ENCODE measurements around the gene MEI4. TPM values are rescaled to one million over a fixed set of nuclear protein-coding genes. Genes with fewer than 3 reads are reported as not detected.

The MEI4 gene
- total and polyA plus RNA-seq, 2 of the 8 experiments (the other 6 are each of a cell fraction or from before 2014, with no cell fraction given), result 0.05 to 0.24 TPM

GRCh38 chr6:77686931-77687330, 34.1 kb downstream of the MEI4 start:
- 88% methylated on average over 2 of the region's 2 CpGs; no CpG with 5 or more reads in 1 of the 2 experiments for WGBS, 2 experiments (ENCODE audit: extremely low coverage in 1 of 2, insufficient coverage in 1 of 2, insufficient read length in 1 of 2, insufficient replicate concordance in 2 of 2, low coverage in 1 of 2, low lambda C conversion rate in 2 of 2, missing lambda C conversion rate in 1 of 2)
- ChIA-PET POLR2A (ENCODE audit: partially characterized antibody) (no interaction called here), CTCF (ENCODE audit: partially characterized antibody) (no interaction called here)
- no peaks in the 10 kb centered on the region for H3K9me3 ChIP-seq (ENCODE audit: insufficient read depth in 2 of 2, low read depth in 1 of 2, low read length in 1 of 2)
- H2BK12ac ChIP-seq (ENCODE audit: low read depth, low read length), result no peak overlapping the region
- no peak overlapping the region for H3K4me3 ChIP-seq (ENCODE audit: extremely low read depth in 1 of 4, insufficient read depth in 2 of 4, low read depth in 3 of 4, low read length in 4 of 4)
- H3K79me1 ChIP-seq (ENCODE audit: low read depth, low read length), result no peaks in the 10 kb centered on the region
- DNase-seq (ENCODE audit: low read depth in 1 of 2, low spot score in 2 of 2) (no peak), FAIRE-seq (no peak)
- no peak overlapping the region for H2BK5ac ChIP-seq (ENCODE audit: low read depth, low read length)
- H2BK120ac ChIP-seq (replicated peaks; ENCODE audit: low read depth, low read length), result no peak overlapping the region
- no peak overlapping the region for H3K18ac ChIP-seq (ENCODE audit: extremely low read depth, low read length)
- no peaks in the 10 kb centered on the region for H3K23me2 ChIP-seq (ENCODE audit: low read depth, low read length)
- no peaks in the 10 kb centered on the region for H3K27me3 ChIP-seq (replicated peaks in 1 of 4; ENCODE audit: control insufficient read depth in 3 of 4, extremely low read depth in 1 of 4, insufficient read depth in 3 of 4, low read length in 3 of 4)
- no peak overlapping the region for H4K5ac ChIP-seq (ENCODE audit: insufficient read length, low read depth, low read length)
- H4K8ac ChIP-seq (ENCODE audit: extremely low read depth, insufficient read depth, low read length), result no peak overlapping the region
- no peak overlapping the region for H3K4me2 ChIP-seq (ENCODE audit: insufficient read depth in 1 of 2, low read depth in 2 of 2, low read length in 2 of 2)
- H3K36me3 ChIP-seq (ENCODE audit: control insufficient read depth in 2 of 4, insufficient read depth in 4 of 4, low read length in 3 of 4), result no peaks in the 10 kb centered on the region
- H4K91ac ChIP-seq (replicated peaks; ENCODE audit: insufficient read length, low read length), result no peak overlapping the region
- H3K9ac ChIP-seq (replicated peaks in 1 of 4; ENCODE audit: extremely low read depth in 1 of 4, low read depth in 3 of 4, low read length in 3 of 4), result no peak overlapping the region
- no peak overlapping the region for H3K4ac ChIP-seq (replicated peaks; ENCODE audit: insufficient read length, low read depth, low read length)
- H3K14ac ChIP-seq (ENCODE audit: insufficient read length), result no peak overlapping the region
- no peak overlapping the region for H2AFZ ChIP-seq (ENCODE audit: low read length)
- no peak overlapping the region for H3K23ac ChIP-seq (ENCODE audit: insufficient read length)
- no peak overlapping the region for H3K27ac ChIP-seq (ENCODE audit: low read depth, low read length)
- H3K4me1 ChIP-seq (replicated peaks in 1 of 4; ENCODE audit: control insufficient read depth in 3 of 4, insufficient read depth in 4 of 4, low read length in 3 of 4), result no peaks in the 10 kb centered on the region
- no peak overlapping the region for H2AK5ac ChIP-seq (ENCODE audit: low read depth, low read length)
- no peaks in the 10 kb centered on the region for H3K79me2 ChIP-seq (ENCODE audit: control insufficient read depth in 1 of 2, insufficient read depth in 2 of 2, low read length in 2 of 2)
- H4K20me1 ChIP-seq (replicated peaks in 1 of 2; ENCODE audit: control insufficient read depth in 1 of 2, insufficient read depth in 2 of 2, low read length in 2 of 2), result no peaks in the 10 kb centered on the region
- no peak overlapping the region for H3K56ac ChIP-seq (replicated peaks; ENCODE audit: insufficient read length, low read depth, low read length)
- no peak overlapping the region for H2BK15ac ChIP-seq (ENCODE audit: low read length)
- H2BK20ac ChIP-seq (ENCODE audit: low read length), result no peak overlapping the region
- TF ChIP-seq POLR2A (IDR thresholded peaks at IDR 0.05; ENCODE audit: control extremely low read depth in 1 of 2, low read depth in 2 of 2, low read length in 2 of 2), result no peak
- no peak for TF ChIP-seq TAF1 (IDR thresholded peaks at IDR 0.05; ENCODE audit: low read depth, low read length)
- no peak for TF ChIP-seq SIRT6 (IDR thresholded peaks at IDR 0.05; ENCODE audit: low read length)
- TF ChIP-seq USF2 (IDR thresholded peaks at IDR 0.05; ENCODE audit: low read length), result no peak
- no peak for TF ChIP-seq RXRA (IDR thresholded peaks at IDR 0.05; ENCODE audit: insufficient read depth, low read depth, low read length)
- TF ChIP-seq TAF7 (optimal IDR thresholded peaks at IDR 0.05; ENCODE audit: borderline replicate concordance, low read depth, low read length), result no peak
- TF ChIP-seq BCL11A (IDR thresholded peaks at IDR 0.05; ENCODE audit: low read depth in 2 of 2, low read length in 2 of 2), result no peak
- TF ChIP-seq SIX5 (IDR thresholded peaks at IDR 0.05; ENCODE audit: low read depth, low read length), result no peak
- no peak for TF ChIP-seq SAP30 (IDR thresholded peaks at IDR 0.05; ENCODE audit: insufficient read depth, insufficient replicate concordance, low read length)
- TF ChIP-seq TBP (IDR thresholded peaks at IDR 0.05; ENCODE audit: low read depth, low read length), result no peak
- no peak for TF ChIP-seq HDAC2 (IDR thresholded peaks at IDR 0.05; ENCODE audit: borderline replicate concordance in 1 of 2, low read depth in 2 of 2, low read length in 2 of 2)
- no peak for TF ChIP-seq RFX5 (IDR thresholded peaks at IDR 0.05; ENCODE audit: borderline replicate concordance, low read depth, low read length)
- TF ChIP-seq ASH2L (IDR thresholded peaks at IDR 0.05; ENCODE audit: low read length), result no peak
- TF ChIP-seq EZH2 (IDR thresholded peaks at IDR 0.05; ENCODE audit: low read depth, low read length, severe bottlenecking), result no peak
- no peak for TF ChIP-seq POLR2AphosphoS5 (IDR thresholded peaks at IDR 0.05; ENCODE audit: low read depth, low read length)

Data from H1 (cell line).